ENCODE results near the gene SEC24A. TPM values are rescaled to one million over a fixed set of nuclear protein-coding genes. Genes with fewer than 3 reads are reported as not detected.
"Not testable (repeated sequence)": the region's sequence is repeated elsewhere in the genome, so short reads cannot be mapped to it uniquely, and the experiment has no call there.

SEC24A gene
- total RNA-seq, 4 donors from 2014 or later: 15.3 to 30.9 (median 19.6) TPM

- DNase-seq: no peak
- Histone ChIP-seq H3K4me3 (no peak overlapping the region), H3K36me3 (peaks cover 14 to 100% (median 32%) of the 10 kb centered on the region in 3 donors), H3K27ac (no peak overlapping the region), H3K9me3 (no peaks in the 10 kb centered on the region), H3K4me1 (no peaks in the 10 kb centered on the region), H3K27me3 (no peaks in the 10 kb centered on the region)
- intact Hi-C loops (cut with DNase I): no loop called here
- 76 to 85% methylated on average over 1 of the region's 1 CpG for WGBS, 2 donors
- TF ChIP-seq CTCF (IDR thresholded peaks at IDR 0.05) (no peak), POLR2A (IDR thresholded peaks at IDR 0.05) (no peak)
Measured at GRCh38 chr5:134708301-134708700, 59.7 kb downstream of the SEC24A start.

GRCh38 chr5:134714120-134714519 lies 65.5 kb downstream of the SEC24A start:
- peaks cover 7 to 100% (median 24%) of the 10 kb centered on the region in 3 donors for H3K36me3 ChIP-seq
- H3K27ac ChIP-seq: no peak overlapping the region
- DNase-seq: no peak
- H3K27me3 ChIP-seq: no peaks in the 10 kb centered on the region
- intact Hi-C loops (cut with DNase I): no loop called here
- 89 to 91% methylated on average over 4 to 5 of the region's 5 CpGs for WGBS, 2 donors
- H3K4me3 ChIP-seq: no peak overlapping the region
- TF ChIP-seq CTCF (IDR thresholded peaks at IDR 0.05): no peak
- no peaks in the 10 kb centered on the region for H3K4me1 ChIP-seq
- H3K9me3 ChIP-seq: no peaks in the 10 kb centered on the region

GRCh38 chr5:134714541-134714940 lies 66.0 kb downstream of the SEC24A start:
- intact Hi-C loops (cut with DNase I): no loop called here
- Histone ChIP-seq H3K36me3 (peaks cover 10 to 100% (median 24%) of the 10 kb centered on the region in 3 donors), H3K27ac (no peak overlapping the region), H3K27me3 (no peaks in the 10 kb centered on the region), H3K9me3 (no peaks in the 10 kb centered on the region), H3K4me3 (no peak overlapping the region), H3K4me1 (no peaks in the 10 kb centered on the region)
- no peak for DNase-seq
- no peak for TF ChIP-seq POLR2A (IDR thresholded peaks at IDR 0.05)
- TF ChIP-seq CTCF (IDR thresholded peaks at IDR 0.05): no peak
- WGBS, 2 donors: 91 to 93% methylated on average over 3 of the region's 3 CpGs

GRCh38 chr5:134715466-134715865 lies 66.9 kb downstream of the SEC24A start:
- WGBS, 2 donors: 88 to 92% methylated on average over 4 of the region's 4 CpGs
- H3K27ac ChIP-seq: not testable (repeated sequence)

GRCh38 chr5:134724872-134725271 lies 76.3 kb downstream of the SEC24A start:
- no peak for DNase-seq
- Histone ChIP-seq H3K27me3 (no peaks in the 10 kb centered on the region), H3K4me1 (no peaks in the 10 kb centered on the region), H3K4me3 (no peak overlapping the region), H3K27ac (no peak overlapping the region), H3K36me3 (peaks cover 0 to 56% (median 12%) of the 10 kb centered on the region in 3 donors), H3K9me3 (no peaks in the 10 kb centered on the region)
- WGBS, 2 donors: 95 to 96% methylated on average over 1 of the region's 1 CpG
- intact Hi-C loops (cut with DNase I): no loop called here
- no peak for TF ChIP-seq POLR2A (IDR thresholded peaks at IDR 0.05)
- TF ChIP-seq CTCF (IDR thresholded peaks at IDR 0.05): no peak

More at GRCh38 chr5:134715466-134715865, 66.9 kb downstream of the SEC24A start:
- H3K9me3 ChIP-seq; H3K27me3 ChIP-seq; H3K4me1 ChIP-seq; DNase-seq; H3K4me3 ChIP-seq; intact Hi-C loops (cut with DNase I): not testable (repeated sequence)
- H3K36me3 ChIP-seq: peaks cover 10 to 100% (median 20%) of the 10 kb centered on the region in 3 donors

GRCh38 chr5:134732819-134733218 lies 84.2 kb downstream of the SEC24A start:
- intact Hi-C loops (cut with DNase I): no loop called here
- WGBS, 2 donors: 52 to 60% methylated on average over 3 of the region's 3 CpGs
- Histone ChIP-seq H3K27me3 (no peaks in the 10 kb centered on the region), H3K36me3 (no peaks in the 10 kb centered on the region), H3K9me3 (no peaks in the 10 kb centered on the region), H3K4me1 (peaks cover 0 to 25% (median 0%) of the 10 kb centered on the region in 3 donors), H3K4me3 (no peak overlapping the region), H3K27ac (no peak overlapping the region)
- DNase-seq: no peak
- TF ChIP-seq CTCF (IDR thresholded peaks at IDR 0.05): no peak
- TF ChIP-seq POLR2A (IDR thresholded peaks at IDR 0.05): no peak

All from esophagus squamous epithelium (tissue), 5 donors.